SK-N-MC (cell line): ENCODE measurements around the gene P4HA3.

ENCODE experiments used
- EZH2 ChIP-seq: fragments of 200-600 bp; sonication (generic); IDR thresholded peaks from one replicate; pipeline ENCODE4 v1.6.1; 2017; ENCODE audit warnings: antibody characterized with exemption
- POLR2AphosphoS5 ChIP-seq: IDR thresholded peaks from 2 replicates; pipeline ENCODE4 v1.6.1; 2012; ENCODE audit warnings: mild to moderate bottlenecking, low read depth, low read length, borderline replicate concordance

DNA sequence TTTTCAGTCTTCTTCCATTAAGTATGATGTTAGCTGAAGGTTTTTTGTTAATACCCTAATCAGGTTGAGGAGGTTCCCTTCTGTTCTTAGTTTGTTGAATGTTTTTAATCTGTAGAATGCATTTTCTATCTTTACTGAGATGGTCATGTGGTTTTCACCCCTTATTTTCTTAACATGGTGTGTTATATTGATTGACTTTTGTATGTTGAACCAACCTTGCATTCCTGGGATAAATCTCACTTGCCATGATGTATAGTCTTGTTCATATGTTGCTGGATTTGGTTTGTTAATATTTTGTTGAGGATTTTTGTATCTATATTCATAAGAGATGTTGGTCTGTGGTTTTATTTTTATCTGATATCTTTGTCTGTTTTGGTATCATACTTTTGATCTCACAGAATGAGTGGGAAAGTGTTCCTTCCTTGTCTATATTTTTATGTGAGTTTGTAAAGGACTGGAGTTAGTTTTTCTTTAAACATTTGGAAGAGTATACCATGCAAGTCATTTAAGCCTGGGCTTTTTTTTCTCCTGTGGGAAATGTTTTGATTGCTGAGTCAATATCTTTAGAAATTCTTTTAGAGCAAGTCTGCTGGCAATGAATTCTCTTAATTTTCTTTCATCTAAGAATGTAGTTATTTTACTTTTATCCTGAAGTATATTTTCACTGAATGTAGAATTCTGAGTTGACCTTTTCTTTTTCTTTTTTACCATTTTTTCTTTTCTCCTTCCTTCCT is 5.5 kb upstream of the P4HA3 start:
- TF ChIP-seq EZH2 (no peak), POLR2AphosphoS5 (no peak)
